ENCODE data around the gene ZBTB47.

Gene ZBTB47

GRCh38 chr3:42639192-42639591 is 14.3 kb upstream of the ZBTB47 start:
- no peak for DNase-seq (ENCODE audit: low read depth in 1 of 2, low spot score in 1 of 2)
- in situ Hi-C loops (cut with HindIII; ENCODE audit: low pct_unique_long_range_greater_than_20kb, low sequenced_read_pairs), result no loop called here
- no peak for TF ChIP-seq JUND (IDR thresholded peaks at IDR 0.05; ENCODE audit: low read depth)

- in situ Hi-C loops (cut with HindIII; ENCODE audit: low pct_unique_long_range_greater_than_20kb, low sequenced_read_pairs), result no loop called here
- TF ChIP-seq JUND (IDR thresholded peaks at IDR 0.05; ENCODE audit: low read depth), result no peak
- DNase-seq (ENCODE audit: low read depth in 1 of 2, low spot score in 1 of 2), result no peak
These were observed 13.4 kb upstream of the ZBTB47 start for GRCh38 chr3:42640129-42640528.

GRCh38 chr3:42640771-42641370 is 12.6 kb upstream of the ZBTB47 start:
- in situ Hi-C loops (cut with HindIII; ENCODE audit: low pct_unique_long_range_greater_than_20kb, low sequenced_read_pairs), result no loop called here
- DNase-seq (ENCODE audit: low read depth in 1 of 2, low spot score in 1 of 2), result no peak
- TF ChIP-seq JUND (IDR thresholded peaks at IDR 0.05; ENCODE audit: low read depth), result no peak

GRCh38 chr3:42647821-42648459 is 5.6 kb upstream of the ZBTB47 start:
- in situ Hi-C loops (cut with HindIII; ENCODE audit: low pct_unique_long_range_greater_than_20kb, low sequenced_read_pairs), result no loop called here
- DNase-seq (ENCODE audit: low read depth in 1 of 2, low spot score in 1 of 2), result no peak
- no peak for TF ChIP-seq JUND (IDR thresholded peaks at IDR 0.05; ENCODE audit: low read depth)

GRCh38 chr3:42649006-42649405 is 4.5 kb upstream of the ZBTB47 start:
- DNase-seq (ENCODE audit: low read depth in 1 of 2, low spot score in 1 of 2), result no peak
- in situ Hi-C loops (cut with HindIII; ENCODE audit: low pct_unique_long_range_greater_than_20kb, low sequenced_read_pairs), result no loop called here
- TF ChIP-seq JUND (IDR thresholded peaks at IDR 0.05; ENCODE audit: low read depth), result no peak

- no peak for DNase-seq (ENCODE audit: low read depth in 1 of 2, low spot score in 1 of 2)
- in situ Hi-C loops (cut with HindIII; ENCODE audit: low pct_unique_long_range_greater_than_20kb, low sequenced_read_pairs), result no loop called here
- no peak for TF ChIP-seq JUND (IDR thresholded peaks at IDR 0.05; ENCODE audit: low read depth)
These were observed 3.7 kb upstream of the ZBTB47 start for GRCh38 chr3:42649783-42650182.

GRCh38 chr3:42651248-42652091 is 2.0 kb upstream of the ZBTB47 start:
- no peak for TF ChIP-seq JUND (IDR thresholded peaks at IDR 0.05; ENCODE audit: low read depth)
- in situ Hi-C loops (cut with HindIII; ENCODE audit: low pct_unique_long_range_greater_than_20kb, low sequenced_read_pairs), result no loop called here
- DNase-seq (ENCODE audit: low read depth in 1 of 2, low spot score in 1 of 2), result no peak

- DNase-seq (ENCODE audit: low read depth in 1 of 2, low spot score in 1 of 2), result no peak
- no peak for TF ChIP-seq JUND (IDR thresholded peaks at IDR 0.05; ENCODE audit: low read depth)
- in situ Hi-C loops (cut with HindIII; ENCODE audit: low pct_unique_long_range_greater_than_20kb, low sequenced_read_pairs), result no loop called here
These were observed 1.3 kb upstream of the ZBTB47 start for GRCh38 chr3:42652251-42652610.

GRCh38 chr3:42652611-42653302 is 740 bp upstream of the ZBTB47 start:
- in situ Hi-C loops (cut with HindIII; ENCODE audit: low pct_unique_long_range_greater_than_20kb, low sequenced_read_pairs), result no loop called here
- no peak for TF ChIP-seq JUND (IDR thresholded peaks at IDR 0.05; ENCODE audit: low read depth)
- peak; percentile 16 to 56 for DNase-seq (ENCODE audit: low read depth in 1 of 2, low spot score in 1 of 2)

GRCh38 chr3:42653303-42653559 is 266 bp upstream of the ZBTB47 start:
- TF ChIP-seq JUND (IDR thresholded peaks at IDR 0.05; ENCODE audit: low read depth), result no peak
- no peak for DNase-seq (ENCODE audit: low read depth in 1 of 2, low spot score in 1 of 2)
- in situ Hi-C loops (cut with HindIII; ENCODE audit: low pct_unique_long_range_greater_than_20kb, low sequenced_read_pairs), result no loop called here

- in situ Hi-C loops (cut with HindIII; ENCODE audit: low pct_unique_long_range_greater_than_20kb, low sequenced_read_pairs), result no loop called here
These were observed 1.1 kb downstream of the ZBTB47 start for GRCh38 chr3:42654331-42655201.

GRCh38 chr3:42655331-42655888 is 1.9 kb downstream of the ZBTB47 start:
- in situ Hi-C loops (cut with HindIII; ENCODE audit: low pct_unique_long_range_greater_than_20kb, low sequenced_read_pairs), result no loop called here
- DNase-seq (ENCODE audit: low read depth in 1 of 2, low spot score in 1 of 2), result peak in 1 of 2 experiments; percentile 29
- TF ChIP-seq JUND (IDR thresholded peaks at IDR 0.05; ENCODE audit: low read depth), result no peak

More at GRCh38 chr3:42654331-42655201, 1.1 kb downstream of the ZBTB47 start:
- DNase-seq (ENCODE audit: low read depth in 1 of 2, low spot score in 1 of 2), result peak; percentile 65 to 92
- TF ChIP-seq JUND (IDR thresholded peaks at IDR 0.05; ENCODE audit: low read depth), result no peak
